Lower leg skin (tissue), 4 donors: ENCODE data around the gene SYT1. TPM values are rescaled to one million over a fixed set of nuclear protein-coding genes. Genes with fewer than 3 reads are reported as not detected.

ENCODE experiments used
- DNase-seq, 2 donors: peaks; one replicate each; pipeline ENCODE4 v3.0.0-alpha.2; 2019; ENCODE audit warnings: low spot score in 2 of 2
- H3K4me3 ChIP-seq: fragments of 200-600 bp; sonication (generic); 2 replicates; pipeline ENCODE4 v1.5.1; 2017; ENCODE audit warnings: mild to moderate bottlenecking, low read depth; ENCODE audit not compliant: poor library complexity, severe bottlenecking
- POLR2A ChIP-seq, 2 donors: fragments of 450-650 bp; IDR thresholded peaks; one replicate each; pipeline ENCODE4 v1.6.1; 2016 to 2017; ENCODE audit warnings: antibody characterized with exemption in 2 of 2, mild to moderate bottlenecking in 1 of 2, moderate library complexity in 1 of 2
- WGBS, 2 donors: methylation state at CpG; one replicate each; pipeline ENCODE4 v1.1.5; 2018; 5-methylcytosine and 5-hydroxymethylcytosine counted together
- intact Hi-C: fragments of 100-400 bp; cut with DNase I; formaldehyde crosslinking; loops from one replicate; pipeline ENCODE4 v1.15.0; 2023; ENCODE audit warnings: low total_unique reads
- total RNA-seq, 4 donors: library from RNA; depleted of rRNA; stranded (reverse); fragments of >200 nt; gene quantifications; one replicate each; pipeline ENCODE4 v1.1.0, GENCODE V29; 2016
- TF ChIP-seq, protein P1 (sequence below), 3 donors: fragments of 450-650 bp; IDR thresholded peaks; one replicate each; pipeline ENCODE4 v1.5.1; 2016; ENCODE audit warnings: antibody characterized with exemption in 3 of 3, mild to moderate bottlenecking in 3 of 3, moderate library complexity in 2 of 3

Gene SYT1
- total RNA-seq, 4 donors from 2014 or later, result 0.15 to 0.49 (median 0.29) TPM

DNA sequence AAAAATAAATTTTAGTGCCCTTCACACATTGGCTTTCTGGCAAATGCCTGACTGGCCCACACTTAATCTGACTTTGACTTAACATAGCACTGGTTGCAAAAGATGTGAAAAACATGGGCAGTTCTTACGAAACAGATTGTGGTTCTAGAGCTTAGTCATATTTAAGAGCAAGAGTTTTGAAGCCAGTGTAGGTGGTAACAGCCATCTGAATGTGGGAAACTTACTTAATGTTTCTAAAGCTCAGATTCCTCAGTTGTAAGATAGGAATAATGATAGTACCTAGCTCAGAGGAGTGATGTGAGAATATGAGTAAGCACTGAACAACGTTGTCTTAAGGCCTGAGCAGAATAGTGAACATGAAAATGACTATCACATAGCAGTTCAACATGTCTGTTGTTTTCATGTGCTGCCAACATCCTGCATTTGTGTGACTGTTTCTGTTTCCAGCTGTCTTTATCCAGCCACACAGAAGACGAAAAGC lies 262.7 kb downstream of the SYT1 start:
- TF ChIP-seq POLR2A (IDR thresholded peaks at IDR 0.05), result no peak
- TF ChIP-seq, protein P1, sequence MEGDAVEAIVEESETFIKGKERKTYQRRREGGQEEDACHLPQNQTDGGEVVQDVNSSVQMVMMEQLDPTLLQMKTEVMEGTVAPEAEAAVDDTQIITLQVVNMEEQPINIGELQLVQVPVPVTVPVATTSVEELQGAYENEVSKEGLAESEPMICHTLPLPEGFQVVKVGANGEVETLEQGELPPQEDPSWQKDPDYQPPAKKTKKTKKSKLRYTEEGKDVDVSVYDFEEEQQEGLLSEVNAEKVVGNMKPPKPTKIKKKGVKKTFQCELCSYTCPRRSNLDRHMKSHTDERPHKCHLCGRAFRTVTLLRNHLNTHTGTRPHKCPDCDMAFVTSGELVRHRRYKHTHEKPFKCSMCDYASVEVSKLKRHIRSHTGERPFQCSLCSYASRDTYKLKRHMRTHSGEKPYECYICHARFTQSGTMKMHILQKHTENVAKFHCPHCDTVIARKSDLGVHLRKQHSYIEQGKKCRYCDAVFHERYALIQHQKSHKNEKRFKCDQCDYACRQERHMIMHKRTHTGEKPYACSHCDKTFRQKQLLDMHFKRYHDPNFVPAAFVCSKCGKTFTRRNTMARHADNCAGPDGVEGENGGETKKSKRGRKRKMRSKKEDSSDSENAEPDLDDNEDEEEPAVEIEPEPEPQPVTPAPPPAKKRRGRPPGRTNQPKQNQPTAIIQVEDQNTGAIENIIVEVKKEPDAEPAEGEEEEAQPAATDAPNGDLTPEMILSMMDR (IDR thresholded peaks at IDR 0.05), result no peak
- DNase-seq, result no peak
- WGBS, 2 donors, result 31 to 44% methylated on average over 3 of the region's 3 CpGs
- H3K4me3 ChIP-seq, result no peak overlapping the region
- intact Hi-C loops, result no loop called here

DNA sequence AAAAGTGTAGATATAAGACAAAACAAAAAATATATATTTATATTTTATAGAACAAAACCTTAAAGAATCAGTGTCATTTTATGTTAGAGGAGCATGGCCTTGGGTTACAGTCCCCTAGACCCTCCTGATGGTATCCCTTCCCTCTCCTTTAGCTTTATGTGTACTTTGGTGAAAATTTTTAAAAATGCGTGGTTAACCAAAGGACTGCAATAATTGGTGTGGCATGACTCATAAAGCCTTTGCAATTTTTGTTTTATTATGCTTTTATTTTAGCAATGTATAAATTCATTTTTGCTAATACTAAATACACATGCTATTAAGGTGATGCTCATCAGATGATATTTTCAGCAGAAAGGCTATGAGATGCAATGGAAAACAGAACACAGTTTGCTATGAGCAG lies 264.4 kb downstream of the SYT1 start:
- TF ChIP-seq, protein P1 (IDR thresholded peaks at IDR 0.05), result no peak
- no peak for TF ChIP-seq POLR2A (IDR thresholded peaks at IDR 0.05)
- no peak for DNase-seq
- intact Hi-C loops, result no loop called here
- 89 to 91% methylated on average over 1 of the region's 1 CpG for WGBS, 2 donors
- H3K4me3 ChIP-seq, result no peak overlapping the region

DNA sequence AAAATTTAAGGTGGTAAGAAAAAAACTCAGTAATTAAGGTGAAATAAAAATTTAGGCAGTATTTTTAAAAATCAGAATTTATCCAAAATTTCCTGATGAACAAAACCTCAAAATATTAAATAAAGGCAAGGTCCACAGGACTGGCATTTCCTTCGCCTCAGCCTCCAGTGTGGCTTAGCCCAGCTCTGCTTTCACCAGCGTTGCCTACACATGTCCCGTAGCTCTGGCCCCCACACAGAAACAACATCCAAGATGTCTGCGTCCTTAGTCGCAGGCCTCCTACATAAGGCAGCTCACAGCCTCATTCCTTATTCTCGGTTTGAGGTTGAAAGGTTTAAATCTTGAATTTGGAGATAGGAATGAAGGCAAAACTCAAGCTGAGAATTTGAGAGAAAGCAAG lies 274.3 kb downstream of the SYT1 start:
- 91 to 95% methylated on average over 6 of the region's 6 CpGs for WGBS, 2 donors
- TF ChIP-seq, protein P1 (IDR thresholded peaks at IDR 0.05), result no peak
- no peak for TF ChIP-seq POLR2A (IDR thresholded peaks at IDR 0.05)
- no peak overlapping the region for H3K4me3 ChIP-seq
- intact Hi-C loops, result no loop called here
- no peak for DNase-seq

DNA sequence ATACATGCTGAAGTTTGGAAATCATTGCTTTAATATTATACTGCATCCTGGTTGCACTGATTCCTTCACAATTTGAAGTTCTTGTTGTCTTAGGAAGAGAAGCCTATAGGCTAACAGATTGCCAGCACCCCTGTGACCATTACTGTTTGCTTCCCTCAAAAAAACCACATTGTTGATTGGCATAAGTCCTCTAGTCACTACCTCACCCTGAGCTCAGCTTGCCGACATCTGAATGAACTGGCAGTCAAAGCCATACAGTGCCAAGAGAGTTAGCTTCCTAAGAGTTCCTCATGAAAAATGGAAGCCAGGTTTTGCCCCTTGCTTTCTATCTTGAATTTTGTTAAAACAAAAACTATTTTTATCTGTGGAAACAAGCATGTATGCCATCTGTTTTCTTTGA lies 276.1 kb downstream of the SYT1 start:
- intact Hi-C loops, result no loop called here
- WGBS, 2 donors, result 76 to 91% methylated on average over 1 of the region's 1 CpG
- no peak for DNase-seq
- TF ChIP-seq POLR2A (IDR thresholded peaks at IDR 0.05), result no peak
- TF ChIP-seq, protein P1 (IDR thresholded peaks at IDR 0.05), result no peak
- H3K4me3 ChIP-seq, result no peak overlapping the region

DNA sequence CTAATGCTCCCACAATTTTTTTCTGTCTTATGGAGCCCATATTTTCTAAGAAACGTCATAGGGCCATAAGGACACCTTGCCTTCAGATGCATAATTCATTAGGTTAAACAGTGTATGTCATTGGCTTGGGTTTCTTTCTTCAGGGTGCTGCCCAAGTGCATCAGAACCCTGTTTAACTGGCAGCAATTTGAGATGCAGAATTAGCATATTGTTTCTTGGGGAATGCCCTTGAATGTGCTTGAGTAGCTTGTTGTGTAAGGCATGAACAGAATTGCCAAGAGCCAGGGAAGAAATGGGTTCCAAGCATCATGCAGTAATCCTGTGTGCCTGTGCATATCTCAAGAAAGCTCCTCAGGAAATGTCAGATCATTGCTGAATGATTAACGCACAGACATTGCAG lies 277.2 kb downstream of the SYT1 start:
- TF ChIP-seq, protein P1 (IDR thresholded peaks at IDR 0.05), result no peak
- TF ChIP-seq POLR2A (IDR thresholded peaks at IDR 0.05), result no peak
- intact Hi-C loops, result no loop called here
- 58 to 59% methylated on average over 2 of the region's 2 CpGs for WGBS, 2 donors
- no peak overlapping the region for H3K4me3 ChIP-seq
- DNase-seq, result no peak

DNA sequence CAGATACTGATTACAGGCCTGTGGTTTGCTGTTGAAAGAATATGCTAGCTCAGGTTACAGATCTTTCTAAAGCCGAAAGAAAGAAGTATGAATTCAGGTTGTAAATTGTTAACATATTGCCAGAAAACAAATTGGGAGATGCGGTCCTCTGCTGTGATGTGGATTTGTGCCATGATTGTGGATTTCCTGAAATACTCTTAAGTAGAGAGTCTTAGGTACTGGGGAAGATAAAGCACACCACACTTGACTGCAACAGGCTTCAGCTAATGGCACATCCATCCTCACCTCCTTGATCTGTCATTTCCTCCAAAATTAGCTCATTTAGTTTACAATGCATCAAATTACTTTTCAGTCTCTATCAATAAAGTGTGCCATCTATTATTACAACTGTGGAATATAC lies 279.2 kb downstream of the SYT1 start:
- intact Hi-C loops, result no loop called here

More for the DNA sequence above, 279.2 kb downstream of the SYT1 start:
- TF ChIP-seq, protein P1 (IDR thresholded peaks at IDR 0.05), result no peak
- no peak for TF ChIP-seq POLR2A (IDR thresholded peaks at IDR 0.05)
- DNase-seq, result no peak
- 63 to 69% methylated on average over 2 of the region's 2 CpGs for WGBS, 2 donors
- H3K4me3 ChIP-seq, result no peak overlapping the region
